ENCODE measurements around the gene SV2C.

- TF ChIP-seq, protein P1, sequence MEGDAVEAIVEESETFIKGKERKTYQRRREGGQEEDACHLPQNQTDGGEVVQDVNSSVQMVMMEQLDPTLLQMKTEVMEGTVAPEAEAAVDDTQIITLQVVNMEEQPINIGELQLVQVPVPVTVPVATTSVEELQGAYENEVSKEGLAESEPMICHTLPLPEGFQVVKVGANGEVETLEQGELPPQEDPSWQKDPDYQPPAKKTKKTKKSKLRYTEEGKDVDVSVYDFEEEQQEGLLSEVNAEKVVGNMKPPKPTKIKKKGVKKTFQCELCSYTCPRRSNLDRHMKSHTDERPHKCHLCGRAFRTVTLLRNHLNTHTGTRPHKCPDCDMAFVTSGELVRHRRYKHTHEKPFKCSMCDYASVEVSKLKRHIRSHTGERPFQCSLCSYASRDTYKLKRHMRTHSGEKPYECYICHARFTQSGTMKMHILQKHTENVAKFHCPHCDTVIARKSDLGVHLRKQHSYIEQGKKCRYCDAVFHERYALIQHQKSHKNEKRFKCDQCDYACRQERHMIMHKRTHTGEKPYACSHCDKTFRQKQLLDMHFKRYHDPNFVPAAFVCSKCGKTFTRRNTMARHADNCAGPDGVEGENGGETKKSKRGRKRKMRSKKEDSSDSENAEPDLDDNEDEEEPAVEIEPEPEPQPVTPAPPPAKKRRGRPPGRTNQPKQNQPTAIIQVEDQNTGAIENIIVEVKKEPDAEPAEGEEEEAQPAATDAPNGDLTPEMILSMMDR (IDR thresholded peaks at IDR 0.05): no peak
- no peak for TF ChIP-seq POLR2A (IDR thresholded peaks at IDR 0.05)
These were observed 66.5 kb downstream of the SV2C start for GRCh38 chr5:76149636-76150035.
